Measurements from ENCODE around the gene NOC2L.

DNA sequence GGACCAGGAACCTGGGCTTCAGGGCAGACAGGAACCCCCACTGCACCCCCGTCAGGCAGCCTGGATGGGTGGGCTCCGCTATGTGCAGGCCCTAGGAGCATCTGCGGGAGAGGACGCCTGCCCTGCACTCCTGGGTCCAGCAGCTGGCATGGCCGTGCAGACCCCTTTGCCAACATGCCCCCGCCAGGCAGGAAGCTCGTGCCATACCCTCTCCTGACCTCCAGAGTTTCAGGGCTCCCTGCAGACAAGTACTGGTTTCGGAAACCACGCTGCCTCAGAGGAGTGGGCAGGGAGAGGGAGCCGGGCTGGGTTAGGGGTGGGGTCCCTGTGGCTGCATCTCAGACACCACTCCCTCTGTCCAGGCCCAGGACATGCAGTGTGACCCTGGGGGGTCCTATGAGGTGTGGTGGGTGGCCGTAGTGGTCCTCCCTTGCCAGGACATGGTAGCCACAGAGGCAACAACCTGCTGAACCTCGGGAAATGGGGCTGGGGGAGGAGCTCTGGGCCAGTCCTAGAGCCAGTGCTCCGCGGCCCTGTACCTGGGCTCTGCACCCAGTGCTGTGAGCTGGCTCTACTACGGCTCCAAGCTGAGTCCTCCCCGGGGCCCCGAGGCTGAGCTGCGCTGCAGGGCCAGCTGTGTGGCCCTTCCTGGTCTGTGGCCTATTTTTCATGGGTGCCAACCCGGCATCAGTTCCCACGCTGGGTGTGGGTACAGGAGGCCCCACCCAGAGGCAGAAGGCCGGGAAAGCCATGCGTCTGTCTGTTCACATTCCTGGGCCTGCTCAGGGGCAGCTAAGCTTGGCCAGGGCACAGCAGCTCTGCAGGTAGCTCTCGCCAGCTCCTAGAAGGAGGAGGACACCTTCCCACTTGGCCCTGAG lies 8.6 kb upstream of the NOC2L start:
- TF ChIP-seq POLR2A (IDR thresholded peaks at IDR 0.05; ENCODE audit: low read depth, low read length) (no peak), POLR2AphosphoS5 (IDR thresholded peaks at IDR 0.05; ENCODE audit: low read depth, low read length) (no peak), TAF1 (IDR thresholded peaks at IDR 0.05; ENCODE audit: low read depth, low read length) (no peak), PAX5 (IDR thresholded peaks at IDR 0.05; ENCODE audit: insufficient read depth, low read length, severe bottlenecking) (no peak), POU2F2 (IDR thresholded peaks at IDR 0.05; ENCODE audit: low read depth, low read length) (no peak), SPI1 (IDR thresholded peaks at IDR 0.05; ENCODE audit: low read depth, low read length) (no peak)
